GM12878 (cell line): ENCODE data around the gene SNCG. TPM values are rescaled to one million over a fixed set of nuclear protein-coding genes. Genes with fewer than 3 reads are reported as not detected.

Experiments
- ATAC-seq: fragments of 200-7000 bp; cut with Tn5 transposase; 3 replicates; pipeline ENCODE4 v1.9.1; 2020; ENCODE audit warnings: mild to moderate bottlenecking, moderate library complexity
- BruUV-seq: library from RNA; stranded (reverse); fragments of 400-500 nt; replicated peaks from 2 replicates; lab custom pipeline; 2021; lab: Mats Ljungman, UMichigan
- CTCF ChIA-PET: fragments of 300-600 bp; sonication (Branson Sonifier 250); formaldehyde crosslinking; extraction: SDS; loops from one replicate; lab custom pipeline; 2021; ENCODE audit warnings: inconsistent platforms; lab: Yijun Ruan, JAX
- POLR2A ChIA-PET: fragments of 350-600 bp; formaldehyde crosslinking; extraction: SDS; loops from one replicate; lab custom pipeline; 2021; ENCODE audit warnings: inconsistent platforms; lab: Charles Lee
- RAD21 ChIA-PET: fragments of 300-600 bp; sonication (Branson Sonifier 250); formaldehyde crosslinking; loops from one replicate; lab custom pipeline; 2023; ENCODE audit warnings: antibody characterized with exemption; ENCODE audit not compliant: unreplicated experiment; lab: Charles Lee
- SMC1A ChIA-PET: fragments of 300-600 bp; sonication (Branson Sonifier 250); formaldehyde crosslinking; loops from one replicate; lab custom pipeline; 2023; ENCODE audit not compliant: unreplicated experiment, uncharacterized antibody; lab: Charles Lee
- DNase-seq: peaks from one replicate; pipeline ENCODE4 v3.0.0-alpha.2; 2011; ENCODE audit warnings: low read depth, low spot score
- FAIRE-seq: peaks from 3 replicates; lab custom pipeline; 2011; peaks lifted over from hg19 to GRCh38; lab: Jason Lieb, UNC
- H2AFZ ChIP-seq: 2 replicates; pipeline ENCODE4 v1.6.0; 2011; ENCODE audit warnings: low read depth, low read length, control low read depth; ENCODE audit not compliant: control insufficient read depth
- H3K27ac ChIP-seq: 2 replicates; pipeline ENCODE4 v1.5.1; 2011; ENCODE audit warnings: control low read depth; ENCODE audit not compliant: control insufficient read depth, insufficient read depth
- H3K27me3 ChIP-seq, 2 experiments: replicated peaks in 1 of 2; 2 replicates each; pipeline versions ENCODE4 v1.6.0 to v1.6.1; 2011; ENCODE audit warnings: low read length in 1 of 2; ENCODE audit not compliant: control insufficient read depth in 2 of 2, insufficient read depth in 2 of 2
- H3K36me3 ChIP-seq, 2 experiments: 2 replicates each; pipeline ENCODE4 v1.5.1; 2011; ENCODE audit warnings: low read length in 1 of 2; ENCODE audit not compliant: control insufficient read depth in 2 of 2, insufficient read depth in 2 of 2
- H3K4me1 ChIP-seq: 2 replicates; pipeline ENCODE4 v1.6.1; 2011; ENCODE audit warnings: mild to moderate bottlenecking, low read length, moderate library complexity, mixed read lengths; ENCODE audit not compliant: control insufficient read depth, insufficient read depth
- H3K4me2 ChIP-seq: 2 replicates; pipeline ENCODE4 v1.6.0; 2011; ENCODE audit warnings: control low read depth; ENCODE audit not compliant: control insufficient read depth, insufficient read depth
- H3K4me3 ChIP-seq: fragments of 200-600 bp; sonication (generic); 2 replicates; pipeline ENCODE4 v1.5.1; 2016
- H3K79me2 ChIP-seq: 2 replicates; pipeline ENCODE4 v1.6.0; 2011; ENCODE audit warnings: low read length; ENCODE audit not compliant: control insufficient read depth, insufficient read depth
- H3K9ac ChIP-seq: 2 replicates; pipeline ENCODE4 v1.8.0; 2011; ENCODE audit warnings: low read length, control low read depth, mixed read lengths; ENCODE audit not compliant: control insufficient read depth, insufficient read depth
- H3K9me3 ChIP-seq: replicated peaks from 3 replicates; pipeline ENCODE4 v1.5.1; 2011; ENCODE audit warnings: mild to moderate bottlenecking, low read length; ENCODE audit not compliant: control insufficient read depth, insufficient read depth
- H4K20me1 ChIP-seq: 2 replicates; pipeline ENCODE4 v1.6.0; 2011; ENCODE audit not compliant: control insufficient read depth, insufficient read depth
- BMI1 ChIP-seq: fragments of 450-650 bp; IDR thresholded peaks from 2 replicates; pipeline ENCODE4 v1.6.1; 2016; ENCODE audit warnings: mild to moderate bottlenecking, moderate library complexity, borderline replicate concordance
- ETV6 ChIP-seq, 2 experiments: fragments of 450-650 bp in 1 of 2; IDR thresholded peaks in 1 of 2; conservative IDR thresholded peaks in 1 of 2; 2 replicates each; pipeline ENCODE4 v1.6.1; 2014; ENCODE audit warnings: antibody characterized with exemption in 1 of 2, borderline replicate concordance in 1 of 2, low read depth in 1 of 2, mild to moderate bottlenecking in 1 of 2, moderate library complexity in 1 of 2
- HDGF ChIP-seq: fragments of 450-650 bp; IDR thresholded peaks from 2 replicates; pipeline ENCODE4 v1.6.1; 2016; ENCODE audit warnings: antibody characterized with exemption
- IKZF1 ChIP-seq: fragments of 450-650 bp; conservative IDR thresholded peaks from 2 replicates; pipeline ENCODE4 v1.6.1; 2017; ENCODE audit warnings: antibody characterized with exemption, mild to moderate bottlenecking
- JUND ChIP-seq: IDR thresholded peaks from 2 replicates; pipeline ENCODE4 v1.6.1; 2012; ENCODE audit warnings: low read depth, mild to moderate bottlenecking, low read length, improper control_type of control experiment, moderate library complexity
- KAT2A ChIP-seq: conservative IDR thresholded peaks from 2 replicates; pipeline ENCODE4 v1.6.1; 2011; ENCODE audit warnings: low read depth, low read length; ENCODE audit not compliant: control insufficient read depth
- MEF2B ChIP-seq: fragments of 450-650 bp; IDR thresholded peaks from 2 replicates; pipeline ENCODE4 v1.6.1; 2018; ENCODE audit warnings: mild to moderate bottlenecking, moderate library complexity; ENCODE audit not compliant: partially characterized antibody, poor library complexity, severe bottlenecking
- NR2C2 ChIP-seq: IDR thresholded peaks from 2 replicates; pipeline ENCODE4 v1.6.1; 2011; ENCODE audit warnings: borderline replicate concordance, low read depth; ENCODE audit not compliant: control insufficient read depth, insufficient read length
- PAX5 ChIP-seq: IDR thresholded peaks from 2 replicates; pipeline ENCODE4 v1.6.1; 2011; ENCODE audit warnings: low read depth, low read length, borderline replicate concordance
- RFX5 ChIP-seq: IDR thresholded peaks from 2 replicates; pipeline ENCODE4 v1.6.1; 2011; ENCODE audit warnings: low read depth, low read length, improper control_type of control experiment
- SPI1 ChIP-seq: IDR thresholded peaks from 2 replicates; pipeline ENCODE4 v1.6.1; 2011; ENCODE audit warnings: low read depth, mild to moderate bottlenecking, low read length, moderate library complexity, borderline replicate concordance; ENCODE audit not compliant: insufficient read depth
- ZBTB11 ChIP-seq: fragments of 450-650 bp; formaldehyde crosslinking; IDR thresholded peaks from 2 replicates; pipeline ENCODE4 v1.5.0; 2022; ENCODE audit warnings: mild to moderate bottlenecking, missing genetic modification characterization
- ZNF592 ChIP-seq: fragments of 450-650 bp; IDR thresholded peaks from 2 replicates; pipeline ENCODE4 v1.6.1; 2017; ENCODE audit warnings: mild to moderate bottlenecking, moderate library complexity
- WGBS: methylation state at CpG from one replicate; pipeline ENCODE4 v1.1.6; 2016; ENCODE audit warnings: low lambda C conversion rate; ENCODE audit not compliant: insufficient replicate concordance, insufficient coverage; ENCODE audit errors: missing lambda C conversion rate; 5-methylcytosine and 5-hydroxymethylcytosine counted together
- in situ Hi-C: fragments of 300-500 bp; cut with MboI; formaldehyde crosslinking; loops from 9 replicates; pipeline ENCODE4 v1.14.3; 2018; ENCODE audit warnings: mixed read lengths
- intact Hi-C: fragments of 100-400 bp; cut with micrococcal nuclease; formaldehyde crosslinking; loops from one replicate; pipeline ENCODE4 v1.14.2; 2022; ENCODE audit not compliant: unreplicated experiment
- polyA plus RNA-seq, 11 experiments: library from polyadenylated mRNA; depleted of rRNA in 4 of 11; unstranded in 6 of 11; stranded (reverse) in 5 of 11; fragments of >200 nt; fragmentation: Nextera tagmentation in 4 of 11; fragmentation: Illumina TruSeq in 1 of 11; extraction: Ambion mirVana in 4 of 11; extraction: Trizol in 1 of 11; gene quantifications; 1 replicate in 1 of 11; 2 replicates in 10 of 11; pipeline versions ENCODE4 v1.2.1 to v1.2.3, GENCODE V29; 2011 to 2016; ENCODE audit warnings: inconsistent platforms in 2 of 11, missing spikeins in 2 of 11, low read depth in 1 of 11
- total RNA-seq, 4 experiments: library from RNA; depleted of rRNA in 3 of 4; stranded (reverse); fragments of >200 nt in 3 of 4; fragmentation: Illumina TruSeq in 1 of 4; extraction: Trizol in 1 of 4; gene quantifications; 2 replicates each; pipeline versions ENCODE4 v1.2.1 to v1.2.3, GENCODE V29; 2013 to 2021

SNCG gene
- total and polyA plus RNA-seq, 10 of the 15 experiments (the other 5 are each of a cell fraction or from before 2014, with no cell fraction given): 0.22 to 1.3 (median 0.42) TPM; not detected in 6

DNA sequence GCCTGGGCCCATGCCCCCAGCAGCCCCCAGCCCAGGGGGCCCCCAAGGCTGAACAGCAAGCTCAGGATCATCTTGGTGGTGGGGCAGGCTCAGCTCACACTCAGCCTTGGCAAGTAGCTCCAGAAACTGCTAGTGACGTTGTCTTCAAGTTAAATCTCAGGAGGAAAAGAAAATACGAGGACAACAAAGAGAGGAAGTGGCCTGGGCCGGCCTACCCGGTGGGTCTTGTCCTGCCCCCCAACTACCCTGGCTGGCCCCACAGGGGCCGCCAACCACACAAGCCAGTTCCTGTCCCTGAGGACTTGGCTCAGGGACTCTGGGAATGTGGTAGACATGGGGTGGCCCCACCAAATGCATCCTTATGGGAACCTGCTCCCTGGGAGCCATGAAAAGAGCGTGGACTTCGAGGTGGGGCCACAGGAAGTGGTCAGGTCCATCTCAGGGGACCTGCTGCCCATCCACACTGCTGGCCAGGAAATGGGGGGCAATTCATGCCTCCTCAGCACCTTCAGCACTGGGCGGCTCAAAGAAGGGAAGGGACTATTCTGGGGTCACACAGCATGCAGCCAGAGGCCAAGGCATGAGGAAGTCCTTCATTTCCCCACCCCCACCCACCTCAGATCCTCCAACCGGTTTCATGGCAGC lies 806 bp upstream of the SNCG start, which contains the start of gene MMRN2:
TSS of gene MMRN2 (minus strand) at position 145 of the 645 bp plus-strand sequence. CDS start at position 71, 74 bp downstream.
- no peak within 1 kb of the TSS for H3K9ac ChIP-seq
- no peaks in the 10 kb centered on the region for H3K36me3 ChIP-seq
- SMC1A ChIA-PET: interaction anchor here (1.1 kb wide), 1 partner anchor 8 kb away, joined by 3 read pairs; no protein-coding TSS in a partner anchor
- H3K27me3 ChIP-seq: no peaks in the 10 kb centered on the region
- BruUV-seq: no TSS peak
- no peak for ATAC-seq
- no peak within 1 kb of the TSS for H3K4me3 ChIP-seq
- no peak for DNase-seq
- no peak within 1 kb of the TSS for H3K27ac ChIP-seq
- no peaks in the 10 kb centered on the region for H4K20me1 ChIP-seq
- CTCF ChIA-PET: interaction anchor here (0.8 to 1.7 kb wide), 2 partner anchors 9 kb away, joined by 4 to 9 read pairs; no protein-coding TSS in a partner anchor
- FAIRE-seq: no peak
- RAD21 ChIA-PET: interaction anchor here (0.6 kb wide), 1 partner anchor 66 kb away, joined by 4 read pairs; no protein-coding TSS in a partner anchor
- intact Hi-C loops (no loop called here), in situ Hi-C loops (no loop called here)
- H3K4me2 ChIP-seq: no peak within 1 kb of the TSS
- WGBS: 28% methylated on average over 9 of the region's 9 CpGs
- H3K79me2 ChIP-seq: no peaks in the 10 kb centered on the region
- H3K9me3 ChIP-seq: no peaks in the 10 kb centered on the region; the same call in 2 of the 3 replicates
- H2AFZ ChIP-seq: no peak within 1 kb of the TSS
- H3K4me1 ChIP-seq: peaks cover 13% of the 10 kb centered on the region
- POLR2A ChIA-PET: interaction anchor here (0.6 to 1.5 kb wide), 2 partner anchors 12 to 15 kb away, joined by 3 to 5 read pairs; no protein-coding TSS in a partner anchor
- TF ChIP-seq KAT2A: no peak
- TF ChIP-seq HDGF: no peak
- TF ChIP-seq PAX5: no peak
- no peak for TF ChIP-seq ZNF592
- TF ChIP-seq NR2C2: no peak
- TF ChIP-seq MEF2B: peak; percentile 19
- TF ChIP-seq IKZF1: 0 out of 2 replicates have a peak, but pooled peaks have one; percentile 18
- TF ChIP-seq SPI1: peak; percentile 28; the same call in 1 of the 2 replicates
- TF ChIP-seq JUND: no peak
- TF ChIP-seq ETV6 (conservative IDR thresholded peaks at IDR 0.05 in 1 of 2, IDR thresholded peaks at IDR 0.05 in 1 of 2; ENCODE audit: borderline replicate concordance in 1 of 2, low read depth in 1 of 2): no peak
- TF ChIP-seq BMI1: no peak
- TF ChIP-seq RFX5: no peak
- TF ChIP-seq ZBTB11: no peak
